EH (cell line): Measurements from ENCODE around the gene ASPA.
"Not testable (repeated sequence)": the region's sequence is repeated elsewhere in the genome, so short reads cannot be mapped to it uniquely, and the experiment has no call there.

ENCODE experiments used
- DNase-seq: peaks from one replicate; pipeline ENCODE4 v3.0.0-alpha.2; 2015; ENCODE audit warnings: low read depth

ASPA gene

DNA sequence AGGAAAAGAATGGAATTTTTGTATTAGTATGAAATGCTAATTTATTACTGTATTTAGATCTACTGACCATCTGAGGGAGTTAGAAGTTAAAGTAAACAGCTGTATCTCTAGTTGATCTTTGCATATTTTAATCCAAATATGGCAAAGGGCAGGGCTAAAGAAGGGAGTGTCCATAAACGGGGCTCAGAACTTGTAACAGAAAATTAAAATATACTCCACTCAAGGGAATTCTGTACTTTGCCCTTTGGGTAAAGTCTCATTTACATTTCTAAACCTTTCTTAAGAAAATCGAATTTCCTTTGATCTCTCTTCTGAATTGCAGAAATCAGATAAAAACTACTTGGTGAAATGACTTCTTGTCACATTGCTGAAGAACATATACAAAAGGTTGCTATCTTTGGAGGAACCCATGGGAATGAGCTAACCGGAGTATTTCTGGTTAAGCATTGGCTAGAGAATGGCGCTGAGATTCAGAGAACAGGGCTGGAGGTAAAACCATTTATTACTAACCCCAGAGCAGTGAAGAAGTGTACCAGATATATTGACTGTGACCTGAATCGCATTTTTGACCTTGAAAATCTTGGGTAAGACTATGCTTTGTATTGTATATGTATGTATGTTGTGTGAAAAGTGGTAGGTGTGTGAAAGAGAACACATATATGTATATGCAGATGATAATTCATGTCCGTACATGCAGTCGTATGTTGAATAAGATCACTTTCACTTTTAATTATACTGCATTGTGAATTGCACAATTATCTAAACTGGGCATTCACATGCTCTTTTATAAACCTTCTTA, at the start of gene ASPA:
Gene ASPA (plus strand): TSS at position 186 of the 799 bp plus-strand sequence. CDS start 163 bp downstream, at position 349.
- DNase-seq = peak; percentile 10

GRCh38 chr17:3433215-3433614, 42.6 kb upstream of the ASPA start:
- peak; percentile 4 for DNase-seq

DNA sequence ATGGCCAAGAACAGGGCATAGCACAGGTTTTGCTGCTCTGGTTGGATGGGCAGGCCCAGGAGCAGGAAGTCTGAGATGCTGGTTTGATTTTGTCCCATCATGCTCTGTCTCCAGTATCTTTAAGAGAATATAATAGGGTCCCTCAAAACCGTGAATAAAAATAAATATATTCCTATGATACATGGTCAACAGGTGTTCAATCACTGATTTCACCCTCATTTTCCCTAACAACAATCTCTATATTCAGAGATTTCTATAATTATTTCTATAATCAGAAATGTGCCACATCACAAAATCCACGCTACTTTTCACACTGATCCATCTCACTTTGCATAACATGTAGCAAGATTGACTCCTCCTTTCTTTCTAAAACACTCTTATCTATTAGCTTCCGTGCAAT, 42.1 kb upstream of the ASPA start, which contains the start of gene OR1E2:
Gene OR1E2 (minus strand): TSS at position 101 of the 400 bp plus-strand sequence. CDS start 0 bp downstream, at position 101.
- DNase-seq = no peak

DNA sequence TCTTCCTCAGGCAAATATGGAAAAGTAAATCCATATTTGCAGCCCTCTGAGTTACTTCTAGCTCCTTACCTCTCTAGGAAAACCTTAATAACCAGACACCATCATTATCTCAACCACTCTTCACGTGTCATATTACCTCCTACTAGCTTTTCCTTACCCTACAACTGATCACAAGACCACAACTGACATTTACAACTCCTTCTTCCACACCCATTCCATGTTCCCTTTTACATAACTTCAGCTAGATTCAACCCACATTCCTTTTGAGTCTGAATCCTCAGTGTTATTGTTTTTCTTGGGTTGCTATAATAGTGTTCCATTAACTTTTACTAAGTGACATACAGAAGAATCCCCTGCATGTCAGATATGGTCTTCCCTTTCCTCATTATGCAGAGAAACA, 37.4 kb upstream of the ASPA start:
- no peak for DNase-seq

DNA sequence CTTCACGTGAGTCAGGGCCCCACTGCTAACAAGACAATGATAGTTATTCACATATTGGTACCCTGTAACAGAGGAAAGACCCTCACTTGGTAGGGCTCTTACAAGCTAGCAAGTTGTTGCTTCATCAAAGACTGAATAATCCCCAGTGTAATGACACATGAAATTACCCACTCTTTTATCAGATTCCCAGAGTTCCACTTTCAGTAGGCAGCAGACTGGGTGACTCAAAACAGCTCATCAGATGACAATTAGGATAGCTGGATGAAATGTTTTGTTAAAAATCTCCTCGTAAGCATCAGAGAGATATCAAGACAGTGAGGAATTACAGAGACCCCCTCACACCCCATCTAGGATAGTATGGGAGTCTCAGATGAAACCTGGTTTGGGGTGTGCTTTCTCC, 35.3 kb upstream of the ASPA start:
- DNase-seq = no peak

- DNase-seq = peak; percentile 2
Observed at GRCh38 chr17:3447625-3448024, 28.2 kb upstream of the ASPA start.

- DNase-seq = no peak
Observed at GRCh38 chr17:3448059-3448665, 27.6 kb upstream of the ASPA start.

DNA sequence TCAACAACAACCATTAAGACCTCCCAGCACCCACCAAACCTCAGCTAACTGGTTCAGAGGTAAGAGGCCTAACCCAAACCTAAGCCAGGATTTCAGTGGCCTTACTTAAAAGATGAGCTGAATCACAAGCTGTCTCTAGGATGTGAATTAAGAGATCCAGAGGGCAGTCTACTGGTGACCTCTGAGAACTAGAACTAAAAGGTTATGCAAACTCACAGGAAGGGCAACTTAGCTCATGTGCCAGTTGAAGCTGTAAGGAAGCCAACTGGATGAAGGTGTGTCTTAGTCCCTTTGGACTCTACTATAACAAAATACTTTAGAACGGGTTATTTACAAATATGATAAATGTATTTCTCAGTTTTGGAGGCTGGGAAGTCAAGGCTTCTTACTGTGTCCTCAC, 9.4 kb upstream of the ASPA start:
- DNase-seq = not testable (repeated sequence)

DNA sequence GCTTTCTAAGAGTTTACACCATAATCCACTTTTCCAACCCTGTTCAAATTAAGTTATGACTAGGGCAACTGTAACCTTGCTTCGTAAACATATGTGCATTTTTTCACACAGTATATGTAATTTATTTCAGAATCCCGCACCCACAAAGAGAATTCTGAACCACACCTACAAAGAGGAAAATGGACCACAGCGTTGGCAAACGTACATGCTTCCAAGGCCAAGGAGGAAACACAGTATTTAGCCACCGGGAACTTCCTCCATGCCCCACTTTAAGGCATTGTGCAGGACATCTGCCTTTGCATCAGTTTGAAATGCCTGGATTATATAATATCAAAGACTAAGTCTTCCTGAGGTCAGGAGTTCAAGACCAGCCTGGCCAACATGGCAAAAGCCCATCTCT, 6.3 kb upstream of the ASPA start:
- DNase-seq = no peak

GRCh38 chr17:3471599-3471998, 4.2 kb upstream of the ASPA start, which contains the start of gene SPATA22:
Gene SPATA22 (minus strand): TSS chr17:3471819. CDS start chr17:3469325, 2,494 bp downstream.
- no peak for DNase-seq

DNA sequence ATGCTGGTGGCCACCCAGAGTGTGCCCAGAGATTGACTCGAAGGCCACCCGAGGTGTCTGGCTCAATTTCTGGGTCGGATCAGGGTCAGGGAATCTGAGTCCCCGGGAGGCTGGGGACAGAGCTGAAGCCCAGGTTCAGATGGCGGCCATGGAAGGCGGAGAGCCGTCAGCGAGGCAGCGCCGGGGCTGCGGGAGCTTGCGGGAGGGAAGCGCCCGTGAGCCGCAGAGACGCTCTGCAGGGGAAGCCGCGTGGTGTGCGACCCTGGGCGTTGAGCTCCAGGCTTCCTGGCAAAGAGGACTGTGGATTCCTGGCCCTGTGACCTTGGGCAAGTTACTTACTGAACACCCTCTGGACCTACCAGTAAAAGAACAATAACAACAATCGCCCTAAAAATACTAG, 3.7 kb upstream of the ASPA start:
- no peak for DNase-seq

- no peak for DNase-seq
Observed at GRCh38 chr17:3474212-3474611, 1.6 kb upstream of the ASPA start.

- no peak for DNase-seq
Observed at GRCh38 chr17:3475251-3475685, 529 bp upstream of the ASPA start.

- DNase-seq = no peak
Observed at GRCh38 chr17:3479988-3480387, 4.2 kb downstream of the ASPA start.

GRCh38 chr17:3482852-3483251, 7.1 kb downstream of the ASPA start:
- DNase-seq = no peak

GRCh38 chr17:3485481-3486068, 9.8 kb downstream of the ASPA start:
- DNase-seq = no peak

- DNase-seq = no peak
Observed at GRCh38 chr17:3497101-3497500, 21.3 kb downstream of the ASPA start.

DNA sequence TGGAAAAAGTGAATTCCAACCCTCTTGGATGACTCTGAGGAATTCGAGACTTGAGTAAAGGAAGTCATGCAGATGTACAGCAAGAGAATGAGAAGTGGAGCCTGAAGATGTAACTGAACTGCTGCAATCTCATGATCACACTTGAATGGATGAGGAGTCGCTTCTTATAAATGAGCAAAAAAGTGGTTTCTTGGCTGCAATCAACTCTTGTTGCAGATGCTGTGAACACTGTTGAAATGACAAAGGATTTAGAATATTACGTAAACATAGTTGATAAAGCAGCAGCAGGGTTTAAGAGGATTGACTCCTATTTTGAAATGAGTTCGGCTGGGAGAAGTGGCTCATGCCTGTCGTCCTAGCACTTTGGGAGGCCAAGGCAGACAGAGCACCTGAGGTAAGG, 25.5 kb downstream of the ASPA start:
- DNase-seq = peak; percentile 19

- no peak for DNase-seq
Observed at GRCh38 chr17:3502466-3502865, 26.7 kb downstream of the ASPA start.

- DNase-seq = no peak
Observed at GRCh38 chr17:3503285-3503684, 27.5 kb downstream of the ASPA start.

DNA sequence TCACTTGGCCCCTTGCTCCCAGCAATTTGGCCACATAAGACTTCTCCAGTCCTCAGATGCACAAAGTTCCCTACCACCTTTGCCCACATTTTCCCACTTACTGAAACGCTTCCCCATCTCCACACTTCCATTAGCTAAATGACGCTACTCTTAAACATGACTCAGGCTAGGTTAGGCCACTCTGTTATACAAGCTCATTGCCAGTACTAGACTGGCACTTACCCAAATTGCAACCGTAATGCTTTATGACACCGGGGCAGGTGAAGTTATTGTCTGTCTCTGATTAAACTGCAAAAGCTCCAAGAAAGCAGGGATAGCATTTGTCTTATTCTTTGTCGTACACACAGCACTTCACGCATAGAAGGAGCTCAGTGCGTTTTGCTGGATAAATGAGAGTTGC, 29.2 kb downstream of the ASPA start:
- no peak for DNase-seq

DNA sequence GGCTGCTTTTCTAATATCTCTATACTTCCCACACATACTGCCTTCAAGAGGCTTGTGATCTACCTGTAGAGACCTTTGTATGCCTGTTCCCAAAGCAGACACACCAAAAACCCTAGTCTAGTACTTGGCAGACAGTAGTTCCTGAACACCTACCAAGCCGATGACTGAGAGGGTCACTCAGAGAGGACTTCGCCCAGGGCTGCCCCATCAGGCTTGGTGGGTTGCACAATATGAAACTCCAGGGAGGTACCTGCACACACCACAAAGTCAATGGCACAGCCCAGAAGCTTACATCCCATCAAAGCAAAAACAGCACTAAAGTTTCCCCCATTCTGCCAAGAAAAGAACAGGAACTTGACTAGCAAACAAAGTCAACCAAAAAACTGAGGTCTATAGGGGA, 30.3 kb downstream of the ASPA start:
- DNase-seq = no peak

GRCh38 chr17:3507071-3507470, 31.3 kb downstream of the ASPA start:
- DNase-seq = no peak
